GM12891 (cell line): ENCODE results near the gene AFDN.

Experiments
- POLR2A ChIP-seq: IDR thresholded peaks from 2 replicates; pipeline ENCODE4 v1.6.1; 2011; ENCODE audit warnings: low read depth, low read length, control low read depth
- POLR2AphosphoS5 ChIP-seq: IDR thresholded peaks from 2 replicates; pipeline ENCODE4 v1.6.1; 2011; ENCODE audit warnings: low read depth, low read length, control low read depth
- TAF1 ChIP-seq: IDR thresholded peaks from 2 replicates; pipeline ENCODE4 v1.6.1; 2011; ENCODE audit warnings: low read depth, low read length, control low read depth

GRCh38 chr6:167793421-167793820 lies 33.3 kb upstream of the AFDN start:
- TF ChIP-seq POLR2A = no peak
- no peak for TF ChIP-seq POLR2AphosphoS5
- TF ChIP-seq TAF1 = no peak
